ENCODE results near the gene TAF1B. TPM values are rescaled to one million over a fixed set of nuclear protein-coding genes. Genes with fewer than 3 reads are reported as not detected.

TAF1B gene
- total RNA-seq: 10 to 100 TPM in 1 of 2 donors, 1 to 10 TPM in 1; 8.8 to 13.0 TPM

GRCh38 chr2:9843229-9844035 lies at the start of gene TAF1B:
Gene TAF1B (plus strand): TSS chr2:9843474. CDS start chr2:9843542, 68 bp downstream.
- Histone ChIP-seq H3K4me1 (no peaks in the 10 kb centered on the region), H3K27ac (peak within 1 kb of the TSS; percentile 87), H3K36me3 (no peaks in the 10 kb centered on the region), H3K4me3 (peak within 1 kb of the TSS; percentile 66), H3K27me3 (no peaks in the 10 kb centered on the region), H3K9ac (ENCODE audit: low read depth in 2 of 2, low read length in 2 of 2) (peak within 1 kb of the TSS; percentile 65 to 83), H3K9me3 (no peaks in the 10 kb centered on the region)
- intact Hi-C loops (cut with DNase I): no loop called here
- no peak for TF ChIP-seq CTCF (IDR thresholded peaks at IDR 0.05)
- DNase-seq: peak; percentile 92

GRCh38 chr2:9793918-9794717 lies 49.2 kb upstream of the TAF1B start:
- Histone ChIP-seq H3K27me3 (no peaks in the 10 kb centered on the region), H3K9me3 (no peaks in the 10 kb centered on the region), H3K4me3 (no peak overlapping the region), H3K9ac (ENCODE audit: low read depth in 2 of 2, low read length in 2 of 2) (no peak overlapping the region), H3K27ac (no peak overlapping the region), H3K4me1 (peaks cover under 1% of the 10 kb centered on the region), H3K36me3 (no peaks in the 10 kb centered on the region)
- no peak for DNase-seq
- intact Hi-C loops (cut with DNase I): no loop called here
- no peak for TF ChIP-seq CTCF (IDR thresholded peaks at IDR 0.05)

GRCh38 chr2:9795071-9795470 lies 48.2 kb upstream of the TAF1B start:
- no peak for DNase-seq
- no peaks in the 10 kb centered on the region for H3K27me3 ChIP-seq
- intact Hi-C loops (cut with DNase I): no loop called here

GRCh38 chr2:9796056-9797010 lies 46.9 kb upstream of the TAF1B start:
- H3K27me3 ChIP-seq: no peaks in the 10 kb centered on the region
- no peaks in the 10 kb centered on the region for H3K36me3 ChIP-seq
- intact Hi-C loops (cut with DNase I): no loop called here
- H3K4me3 ChIP-seq: no peak overlapping the region
- no peaks in the 10 kb centered on the region for H3K9me3 ChIP-seq
- DNase-seq: no peak
- TF ChIP-seq CTCF (IDR thresholded peaks at IDR 0.05): no peak
- H3K9ac ChIP-seq (ENCODE audit: low read depth in 2 of 2, low read length in 2 of 2): no peak overlapping the region
- H3K4me1 ChIP-seq: peaks cover 18% of the 10 kb centered on the region
- no peak overlapping the region for H3K27ac ChIP-seq

More at GRCh38 chr2:9795071-9795470, 48.2 kb upstream of the TAF1B start:
- H3K36me3 ChIP-seq: no peaks in the 10 kb centered on the region
- TF ChIP-seq CTCF (IDR thresholded peaks at IDR 0.05): no peak
- no peaks in the 10 kb centered on the region for H3K9me3 ChIP-seq
- peaks cover 10% of the 10 kb centered on the region for H3K4me1 ChIP-seq
- H3K4me3 ChIP-seq: no peak overlapping the region
- H3K9ac ChIP-seq (ENCODE audit: low read depth in 2 of 2, low read length in 2 of 2): no peak overlapping the region
- H3K27ac ChIP-seq: no peak overlapping the region

GRCh38 chr2:9797086-9797485 lies 46.2 kb upstream of the TAF1B start:
- H3K36me3 ChIP-seq: no peaks in the 10 kb centered on the region
- H3K4me3 ChIP-seq: no peak overlapping the region
- H3K9ac ChIP-seq (ENCODE audit: low read depth in 2 of 2, low read length in 2 of 2): no peak overlapping the region
- intact Hi-C loops (cut with DNase I): no loop called here
- no peak for TF ChIP-seq CTCF (IDR thresholded peaks at IDR 0.05)
- H3K9me3 ChIP-seq: no peaks in the 10 kb centered on the region
- DNase-seq: no peak
- peaks cover 19% of the 10 kb centered on the region for H3K4me1 ChIP-seq
- no peaks in the 10 kb centered on the region for H3K27me3 ChIP-seq
- no peak overlapping the region for H3K27ac ChIP-seq
